ENCODE results near the gene COPS3.
"Not testable (repeated sequence)": the region's sequence is repeated elsewhere in the genome, so short reads cannot be mapped to it uniquely, and the experiment has no call there.

COPS3 gene

GRCh38 chr17:17301659-17302058 lies 20.6 kb upstream of the COPS3 start:
- DNase-seq = not testable (repeated sequence)

- no peak for DNase-seq
Observed at GRCh38 chr17:17300624-17301568, 19.9 kb upstream of the COPS3 start.

- DNase-seq = no peak
Observed at GRCh38 chr17:17298108-17298507, 17.1 kb upstream of the COPS3 start.

- no peak for DNase-seq
Observed at GRCh38 chr17:17297217-17297616, 16.2 kb upstream of the COPS3 start.

- DNase-seq = no peak
Observed at GRCh38 chr17:17295141-17295540, 14.1 kb upstream of the COPS3 start.

GRCh38 chr17:17289701-17290100 lies 8.7 kb upstream of the COPS3 start:
- no peak for DNase-seq

- DNase-seq = no peak
Observed at GRCh38 chr17:17289086-17289485, 8.0 kb upstream of the COPS3 start.

GRCh38 chr17:17285951-17286350 lies 4.9 kb upstream of the COPS3 start:
- DNase-seq = no peak

GRCh38 chr17:17279316-17279715 lies 1.7 kb downstream of the COPS3 start:
- DNase-seq = no peak

GRCh38 chr17:17277431-17277830 lies 3.6 kb downstream of the COPS3 start:
- DNase-seq = not testable (repeated sequence)

- DNase-seq = no peak
Observed at GRCh38 chr17:17275971-17276370, 5.1 kb downstream of the COPS3 start.

- DNase-seq = no peak
Observed at GRCh38 chr17:17269926-17270773, 10.9 kb downstream of the COPS3 start.

- no peak for DNase-seq
Observed at GRCh38 chr17:17264430-17264829, 16.6 kb downstream of the COPS3 start.

- no peak for DNase-seq
Observed at GRCh38 chr17:17258998-17259397, 22.0 kb downstream of the COPS3 start.

GRCh38 chr17:17258011-17258410 lies 23.0 kb downstream of the COPS3 start:
- no peak for DNase-seq

- no peak for DNase-seq
Observed at GRCh38 chr17:17256316-17256715, 24.7 kb downstream of the COPS3 start.

- DNase-seq = not testable (repeated sequence)
Observed at GRCh38 chr17:17255689-17256088, 25.4 kb downstream of the COPS3 start.

- no peak for DNase-seq
Observed at GRCh38 chr17:17254036-17254435, 27.0 kb downstream of the COPS3 start.

GRCh38 chr17:17253406-17253805 lies 27.6 kb downstream of the COPS3 start:
- no peak for DNase-seq

GRCh38 chr17:17252149-17252661 lies 28.8 kb downstream of the COPS3 start:
- no peak for DNase-seq

GRCh38 chr17:17246879-17247278 lies 34.2 kb downstream of the COPS3 start:
- no peak for DNase-seq

- no peak for DNase-seq
Observed at GRCh38 chr17:17243163-17243562, 37.9 kb downstream of the COPS3 start.

GRCh38 chr17:17242246-17242645 lies 38.8 kb downstream of the COPS3 start:
- DNase-seq = no peak

GRCh38 chr17:17241656-17242055 lies 39.4 kb downstream of the COPS3 start:
- DNase-seq = no peak
